ENCODE measurements around the gene SERPINA5. TPM values are rescaled to one million over a fixed set of nuclear protein-coding genes. Genes with fewer than 3 reads are reported as not detected.

SERPINA5 gene
- total and polyA plus RNA-seq, 2 of the 8 experiments (the other 6 are each of a cell fraction or from before 2014, with no cell fraction given) = 1.8 to 1.9 TPM

GRCh38 chr14:94631536-94632304 lies 50.5 kb downstream of the SERPINA5 start:
- WGBS, 2 experiments (ENCODE audit: extremely low coverage in 1 of 2, insufficient coverage in 1 of 2, insufficient read length in 1 of 2, insufficient replicate concordance in 2 of 2, low coverage in 1 of 2, low lambda C conversion rate in 2 of 2, missing lambda C conversion rate in 1 of 2) = 91% methylated on average over 7 of the region's 7 CpGs; no CpG with 5 or more reads in 1 of the 2 experiments
- no peak overlapping the region for H3K14ac ChIP-seq (ENCODE audit: insufficient read length)
- H4K91ac ChIP-seq (replicated peaks; ENCODE audit: insufficient read length, low read length) = no peak overlapping the region
- no peaks in the 10 kb centered on the region for H3K4me1 ChIP-seq (replicated peaks in 1 of 4; ENCODE audit: control insufficient read depth in 3 of 4, insufficient read depth in 4 of 4, low read length in 3 of 4)
- H3K23ac ChIP-seq (ENCODE audit: insufficient read length) = no peak overlapping the region
- H2BK120ac ChIP-seq (replicated peaks; ENCODE audit: low read depth, low read length) = no peak overlapping the region
- no peak overlapping the region for H2BK12ac ChIP-seq (ENCODE audit: low read depth, low read length)
- H2BK15ac ChIP-seq (ENCODE audit: low read length) = no peak overlapping the region
- POLR2A ChIA-PET (ENCODE audit: partially characterized antibody) = interaction anchor here (0.9 kb wide), 1 partner anchor 11 kb away, joined by 3 read pairs; no protein-coding TSS in a partner anchor
- no peak overlapping the region for H3K4me2 ChIP-seq (ENCODE audit: insufficient read depth in 1 of 2, low read depth in 2 of 2, low read length in 2 of 2)
- no peaks in the 10 kb centered on the region for H4K20me1 ChIP-seq (replicated peaks in 1 of 2; ENCODE audit: control insufficient read depth in 1 of 2, insufficient read depth in 2 of 2, low read length in 2 of 2)
- H3K4me3 ChIP-seq (ENCODE audit: extremely low read depth in 1 of 4, insufficient read depth in 2 of 4, low read depth in 3 of 4, low read length in 4 of 4) = no peak overlapping the region
- FAIRE-seq (no peak), DNase-seq (ENCODE audit: low read depth in 1 of 2, low spot score in 2 of 2) (no peak)
- H3K56ac ChIP-seq (replicated peaks; ENCODE audit: insufficient read length, low read depth, low read length) = no peak overlapping the region
- H4K5ac ChIP-seq (ENCODE audit: insufficient read length, low read depth, low read length) = no peak overlapping the region
- no peak overlapping the region for H4K8ac ChIP-seq (ENCODE audit: extremely low read depth, insufficient read depth, low read length)
- H3K27ac ChIP-seq (ENCODE audit: low read depth, low read length) = no peak overlapping the region
- H3K79me1 ChIP-seq (ENCODE audit: low read depth, low read length) = no peaks in the 10 kb centered on the region
- H3K9me3 ChIP-seq (ENCODE audit: insufficient read depth in 2 of 2, low read depth in 1 of 2, low read length in 1 of 2) = no peaks in the 10 kb centered on the region
- no peak overlapping the region for H2AFZ ChIP-seq (ENCODE audit: low read length)
- no peaks in the 10 kb centered on the region for H3K23me2 ChIP-seq (ENCODE audit: low read depth, low read length)
- H2AK5ac ChIP-seq (ENCODE audit: low read depth, low read length) = no peak overlapping the region
- no peaks in the 10 kb centered on the region for H3K79me2 ChIP-seq (ENCODE audit: control insufficient read depth in 1 of 2, insufficient read depth in 2 of 2, low read length in 2 of 2)
- no peaks in the 10 kb centered on the region for H3K27me3 ChIP-seq (replicated peaks in 1 of 4; ENCODE audit: control insufficient read depth in 3 of 4, extremely low read depth in 1 of 4, insufficient read depth in 3 of 4, low read length in 3 of 4)
- no peak for TF ChIP-seq RAD21 (IDR thresholded peaks at IDR 0.05 in 1 of 2, conservative IDR thresholded peaks at IDR 0.05 in 1 of 2; ENCODE audit: low read depth in 2 of 2, low read length in 2 of 2)
- no peak for TF ChIP-seq TBP (IDR thresholded peaks at IDR 0.05; ENCODE audit: low read depth, low read length)
- no peak for TF ChIP-seq SP1 (IDR thresholded peaks at IDR 0.05; ENCODE audit: low read depth, low read length)
- TF ChIP-seq KDM1A (IDR thresholded peaks at IDR 0.05; ENCODE audit: borderline replicate concordance, low read length) = no peak
- TF ChIP-seq BCL11A (IDR thresholded peaks at IDR 0.05; ENCODE audit: low read depth in 2 of 2, low read length in 2 of 2) = no peak
- no peak for TF ChIP-seq CEBPB (IDR thresholded peaks at IDR 0.05; ENCODE audit: low read depth, low read length)
- TF ChIP-seq TCF12 (IDR thresholded peaks at IDR 0.05; ENCODE audit: low read depth, low read length) = no peak
- TF ChIP-seq KDM4A (IDR thresholded peaks at IDR 0.05; ENCODE audit: low read depth, low read length, severe bottlenecking) = no peak
- no peak for TF ChIP-seq PHF8 (conservative IDR thresholded peaks at IDR 0.05; ENCODE audit: low read depth, low read length)
- no peak for TF ChIP-seq CTBP2 (IDR thresholded peaks at IDR 0.05; ENCODE audit: borderline replicate concordance, insufficient read depth, insufficient read length, low read length)
- TF ChIP-seq CBX5 (IDR thresholded peaks at IDR 0.05; ENCODE audit: low read depth, low read length) = no peak
- TF ChIP-seq POU5F1 (IDR thresholded peaks at IDR 0.05; ENCODE audit: low read depth, low read length) = no peak
- TF ChIP-seq RXRA (IDR thresholded peaks at IDR 0.05; ENCODE audit: insufficient read depth, low read depth, low read length) = no peak
- no peak overlapping the region for H3K4ac ChIP-seq (replicated peaks; ENCODE audit: insufficient read length, low read depth, low read length)
- no peaks in the 10 kb centered on the region for H3K36me3 ChIP-seq (ENCODE audit: control insufficient read depth in 2 of 4, insufficient read depth in 4 of 4, low read length in 3 of 4)
- no peak overlapping the region for H3K18ac ChIP-seq (ENCODE audit: extremely low read depth, low read length)
- H2BK20ac ChIP-seq (ENCODE audit: low read length) = no peak overlapping the region
- no peak overlapping the region for H3K9ac ChIP-seq (replicated peaks in 1 of 4; ENCODE audit: extremely low read depth in 1 of 4, low read depth in 3 of 4, low read length in 3 of 4)
- CTCF ChIA-PET (ENCODE audit: partially characterized antibody) = interaction anchor here (0.6 to 0.7 kb wide), 2 partner anchors 11 to 176 kb away, joined by 3 to 4 read pairs; no protein-coding TSS in a partner anchor
- H2BK5ac ChIP-seq (ENCODE audit: low read depth, low read length) = no peak overlapping the region

All from H1 (cell line).